HG03558 (cell line): ENCODE data around the gene CHIT1.

ENCODE experiments used
- ATAC-seq: cut with Tn5 transposase; IDR thresholded peaks from one replicate; pipeline ENCODE4 v1.9.1; 2021; ENCODE audit warnings: moderate number of reproducible peaks; ENCODE audit not compliant: unreplicated experiment; ENCODE audit errors: extremely low read depth

CHIT1 gene

DNA sequence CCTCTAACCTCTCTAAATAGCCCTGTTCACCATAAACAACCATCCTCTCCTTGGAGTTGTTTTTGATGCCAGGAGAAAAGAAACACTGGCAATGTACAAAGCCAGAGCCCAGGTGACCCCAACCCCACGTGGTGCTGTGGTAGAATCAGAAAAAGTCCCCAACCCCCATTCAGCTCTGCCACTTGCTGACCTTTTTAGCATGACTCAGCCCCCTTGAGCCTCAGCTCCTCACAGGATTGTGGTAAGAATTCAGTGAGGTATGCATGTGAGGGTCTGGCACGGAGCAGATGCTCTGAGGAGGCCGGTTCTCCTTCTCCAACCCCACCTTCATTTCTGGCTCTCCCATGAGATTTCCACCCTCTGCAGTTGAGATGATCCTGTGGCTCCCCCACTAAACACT, 31.8 kb downstream of the CHIT1 start:
- ATAC-seq: no peak

DNA sequence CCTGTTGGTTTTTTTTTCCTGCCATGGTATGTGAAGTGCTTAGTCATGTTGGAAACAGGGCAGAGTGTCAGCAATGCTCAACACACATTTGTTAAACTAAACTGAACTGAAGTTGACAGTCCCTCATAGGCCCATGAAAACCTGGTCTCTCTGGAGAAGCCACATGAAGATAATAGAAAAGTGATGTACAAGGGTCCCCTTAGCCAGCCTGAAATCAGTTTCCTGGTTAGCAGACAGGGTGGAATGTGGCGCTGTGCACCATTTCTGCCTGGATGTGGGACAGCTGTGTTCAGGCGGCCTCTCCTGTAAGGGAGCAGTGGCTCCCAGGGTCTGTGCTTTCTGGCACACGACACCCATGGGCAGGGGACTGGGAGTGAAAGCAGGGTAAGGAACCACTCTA, 33.1 kb downstream of the CHIT1 start:
- ATAC-seq: no peak

DNA sequence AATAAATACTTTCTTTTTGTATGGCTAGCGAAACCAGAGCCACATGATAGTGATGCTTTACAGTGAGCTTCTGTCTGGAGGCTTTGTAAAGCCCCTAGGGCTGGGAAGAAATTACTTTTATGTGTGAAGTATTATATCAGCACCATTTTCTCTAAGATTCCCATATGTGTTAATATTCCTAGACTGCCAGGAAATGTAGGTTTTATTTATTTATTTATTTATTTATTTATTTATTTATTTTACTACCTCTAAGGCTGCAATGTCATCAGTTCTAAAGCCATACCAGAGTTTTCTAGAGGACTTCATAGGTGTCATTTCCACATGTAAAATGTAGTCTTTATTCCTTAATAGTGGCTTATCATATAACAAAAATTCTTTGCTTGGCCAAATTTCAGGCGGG, 38.5 kb downstream of the CHIT1 start:
- no peak for ATAC-seq

DNA sequence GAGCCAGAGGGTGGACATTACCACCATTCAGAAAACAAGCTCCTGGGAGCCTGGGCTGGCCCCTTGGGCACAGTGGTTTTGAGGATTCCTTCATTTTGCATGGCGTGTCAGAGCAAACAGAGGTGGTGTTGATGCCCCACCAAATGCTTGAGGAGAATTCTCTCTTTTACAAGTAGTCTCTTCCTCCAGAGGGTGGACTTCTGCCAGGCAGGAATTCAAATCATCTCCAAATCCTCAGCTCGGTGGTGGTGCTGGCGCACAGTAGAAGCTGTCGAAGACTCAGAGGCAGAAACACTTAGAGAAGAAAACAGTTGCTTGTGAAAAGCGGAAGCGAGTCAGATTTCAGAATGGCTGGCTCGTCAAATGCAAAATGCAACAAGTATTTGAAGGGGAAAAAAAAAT, 39.5 kb downstream of the CHIT1 start:
- ATAC-seq: no peak

DNA sequence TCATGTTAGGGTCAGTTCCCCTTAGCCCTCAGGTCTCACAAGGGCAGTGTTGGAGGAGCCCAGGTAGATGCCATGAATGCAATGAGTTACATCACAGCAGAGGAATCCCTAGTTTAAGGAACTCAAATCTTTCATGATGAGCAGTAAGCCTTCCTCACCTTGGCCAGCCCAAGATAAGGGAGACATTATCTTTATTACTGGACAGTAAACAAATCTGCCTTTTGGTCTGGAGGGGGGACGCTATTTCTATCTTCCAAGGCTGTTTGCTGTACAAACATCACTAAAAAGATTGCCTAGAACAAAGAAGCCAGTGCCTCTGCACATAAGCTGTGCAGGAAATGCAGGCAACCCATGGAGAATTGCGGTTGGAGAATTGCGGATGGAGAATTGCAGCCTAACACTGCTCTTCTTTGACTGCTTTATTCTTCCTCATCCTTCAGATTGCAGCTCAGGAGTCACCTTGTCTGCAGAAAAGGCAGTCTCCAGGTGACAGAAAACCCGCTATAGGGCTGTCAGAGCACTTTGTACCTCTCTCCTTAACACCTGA, 40.7 kb downstream of the CHIT1 start:
- no peak for ATAC-seq

DNA sequence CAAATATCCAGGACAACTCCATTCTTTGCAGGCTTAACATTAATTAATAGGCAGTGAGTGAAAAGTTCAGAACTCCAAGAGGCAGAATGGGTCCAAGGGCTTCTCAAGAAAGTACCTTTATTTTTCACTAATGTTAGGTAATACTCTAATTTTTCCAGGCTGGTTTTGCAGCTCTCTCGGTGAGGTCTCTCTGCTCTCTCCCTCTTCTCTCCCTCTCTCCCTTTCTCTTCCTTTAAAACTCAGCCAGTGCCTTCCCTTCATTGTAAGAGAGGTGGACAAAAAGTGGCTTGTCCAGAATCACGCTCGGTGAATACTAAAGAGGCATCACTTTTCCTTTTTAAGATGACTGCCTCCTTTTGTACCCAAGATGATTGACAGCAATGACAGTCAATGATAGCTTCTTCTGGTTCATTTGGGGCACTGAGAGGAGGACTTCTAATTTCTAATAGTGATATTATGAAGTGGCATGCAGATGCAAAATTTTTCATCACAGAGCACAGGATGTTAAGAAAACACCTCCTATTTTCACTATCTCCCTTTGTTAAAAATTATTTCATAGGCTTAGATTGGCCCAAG, 41.7 kb downstream of the CHIT1 start:
- no peak for ATAC-seq

DNA sequence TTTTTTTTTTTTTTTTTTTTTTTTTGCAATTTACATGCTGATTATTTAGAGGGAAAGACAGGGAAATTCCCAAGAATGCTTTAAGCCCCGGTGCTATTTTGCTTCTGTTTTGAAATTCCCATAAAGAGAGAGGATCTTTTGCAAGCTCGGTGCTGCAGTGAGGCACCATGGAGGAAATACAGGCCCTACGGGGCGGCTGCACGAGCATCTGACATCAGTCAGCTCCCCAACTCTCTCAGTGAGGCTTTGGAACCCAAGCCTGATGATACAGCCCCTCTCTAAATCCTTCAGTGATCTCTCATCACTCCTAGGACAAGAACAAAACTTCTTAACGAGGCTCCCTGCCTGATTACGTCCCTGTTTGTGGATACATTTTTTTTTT, 42.2 kb downstream of the CHIT1 start:
- no peak for ATAC-seq

DNA sequence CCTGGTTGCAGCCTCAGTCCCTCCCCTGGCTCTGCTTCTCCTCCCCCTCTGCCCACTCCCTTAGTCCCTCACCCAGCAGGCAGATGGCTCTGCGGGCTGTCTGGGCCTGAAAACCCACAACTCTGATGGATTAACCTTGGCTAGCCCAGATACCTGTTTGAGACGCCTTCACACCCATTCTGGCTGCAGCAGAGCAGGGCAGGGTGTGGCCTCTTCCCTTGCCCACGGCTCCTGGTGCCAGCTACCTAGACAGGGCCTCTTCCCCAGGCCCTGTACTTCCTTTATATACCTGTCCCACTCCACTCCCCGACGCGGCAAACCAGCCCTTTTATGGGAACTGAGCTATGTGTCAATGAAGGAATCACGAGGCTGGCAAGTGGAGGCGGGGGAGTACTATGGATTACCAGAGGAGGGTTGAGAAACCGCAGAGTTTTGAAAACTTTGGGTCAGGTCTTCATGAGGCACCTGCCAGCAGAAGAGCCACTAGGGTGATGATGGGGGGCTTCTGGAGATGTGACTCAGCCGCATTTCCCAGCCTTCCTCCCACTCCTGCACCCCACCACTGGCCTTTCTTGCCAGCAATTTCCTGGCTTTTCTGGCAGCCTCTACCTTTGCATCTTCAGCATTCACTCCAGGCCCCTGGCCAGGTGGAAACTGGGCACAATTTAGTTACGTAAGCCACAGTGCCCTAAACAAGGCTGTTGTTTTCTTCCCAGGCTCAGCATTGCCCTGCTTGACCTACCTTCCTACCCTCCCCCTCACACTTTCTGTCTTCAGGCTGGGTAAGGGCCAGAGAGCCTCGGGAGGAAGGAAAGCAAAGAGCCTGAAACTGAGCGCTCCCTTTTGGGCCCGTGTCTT, 42.8 kb downstream of the CHIT1 start, which contains the start of gene CHI3L1:
Gene CHI3L1, minus strand, starts transcription at position 259 of the 858 bp plus-strand sequence. Its CDS starts 81 bp downstream, at position 178.
- ATAC-seq: no peak

DNA sequence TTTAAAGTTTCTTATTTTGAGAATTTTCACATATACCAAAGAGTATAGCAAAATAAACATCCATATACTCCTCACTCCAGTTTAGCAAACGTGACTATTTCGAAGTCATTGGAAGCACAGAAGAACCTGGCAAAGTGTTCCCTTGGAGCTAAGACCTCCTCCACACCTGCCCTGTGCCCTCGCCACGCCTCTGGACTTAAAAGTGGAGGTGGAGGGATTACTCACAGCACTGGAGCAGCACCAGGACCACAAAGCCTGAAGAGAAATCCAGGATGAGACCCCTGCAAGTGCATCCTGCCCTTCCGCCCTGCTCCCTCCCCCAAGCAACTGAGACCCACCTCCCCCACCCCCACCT, 43.4 kb downstream of the CHIT1 start:
- no peak for ATAC-seq

DNA sequence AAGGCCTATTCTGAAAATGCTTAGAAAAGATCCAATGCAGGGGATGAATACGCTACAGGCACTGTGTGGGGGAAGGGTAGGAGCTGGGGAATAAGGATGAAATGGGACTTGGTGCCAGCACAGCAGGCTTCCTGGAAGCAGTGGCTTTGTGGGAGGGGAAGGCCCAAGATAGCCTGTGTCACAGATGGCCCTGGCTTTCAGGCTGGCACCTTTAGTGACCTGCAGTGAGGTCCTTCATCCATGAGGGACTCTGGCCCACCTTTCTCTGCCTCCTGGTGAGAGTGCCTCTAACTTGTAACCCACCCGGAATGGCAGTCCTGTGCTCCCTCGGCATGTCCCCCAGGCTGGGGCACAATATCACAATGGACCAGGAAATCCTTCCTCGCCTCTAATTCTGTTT, 43.9 kb downstream of the CHIT1 start:
- no peak for ATAC-seq

DNA sequence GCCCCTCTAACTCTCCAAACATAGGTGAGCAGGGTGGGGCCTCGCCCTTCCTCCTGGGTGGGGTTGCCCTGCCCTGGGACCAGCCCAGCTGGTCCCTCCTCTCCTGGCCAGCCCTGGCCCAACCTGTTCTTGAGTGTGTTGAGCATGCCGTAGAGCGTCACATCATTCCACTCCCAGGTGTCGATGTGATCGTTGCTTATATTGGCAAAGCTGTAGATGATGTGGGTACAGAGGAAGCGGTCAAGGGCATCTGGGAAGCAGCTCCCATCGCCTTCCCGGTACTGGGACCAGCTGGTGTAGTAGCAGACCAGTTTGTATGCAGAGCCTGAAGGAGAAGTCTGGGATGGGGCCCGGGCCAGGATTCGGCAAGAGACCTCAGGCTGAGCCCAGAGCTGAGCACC, 44.4 kb downstream of the CHIT1 start:
- ATAC-seq: no peak

DNA sequence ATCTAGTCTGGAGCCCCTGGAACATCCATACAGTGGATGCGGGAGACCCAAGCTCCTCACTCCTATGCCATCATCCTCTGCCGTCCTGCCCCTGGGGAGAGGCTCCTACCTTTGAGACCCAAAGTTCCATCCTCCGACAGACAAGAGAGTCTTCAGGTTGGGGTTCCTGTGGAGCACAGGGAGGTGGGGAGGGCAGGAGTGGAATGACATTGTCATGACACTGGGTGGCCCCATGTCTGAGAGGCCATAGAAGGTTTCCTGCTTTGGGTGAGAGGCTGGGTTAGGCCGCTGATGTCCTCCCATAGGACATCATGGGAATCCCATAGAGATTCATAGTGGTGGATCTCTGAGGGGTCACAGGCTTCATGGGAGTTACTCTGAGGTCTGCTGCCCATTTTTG, 45.0 kb downstream of the CHIT1 start:
- no peak for ATAC-seq

DNA sequence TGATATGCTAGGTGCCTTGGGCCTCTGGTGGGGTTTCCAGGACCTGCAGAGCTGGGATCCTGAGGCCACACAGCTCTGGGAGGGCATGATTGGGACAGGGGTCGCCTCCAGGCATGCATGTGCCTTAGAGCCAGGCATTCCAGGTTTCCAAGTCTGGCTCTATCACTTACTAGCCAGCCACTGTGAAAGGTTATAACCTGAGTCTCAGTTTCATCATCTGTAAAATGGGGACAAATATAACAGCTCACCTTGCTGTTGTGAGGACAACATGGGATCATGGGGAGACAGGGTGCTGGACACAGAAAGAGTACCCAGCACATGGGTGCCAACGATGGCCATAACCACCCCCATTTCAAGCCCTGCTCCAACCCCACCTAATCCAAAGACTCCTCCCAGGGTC, 45.6 kb downstream of the CHIT1 start:
- ATAC-seq: no peak

DNA sequence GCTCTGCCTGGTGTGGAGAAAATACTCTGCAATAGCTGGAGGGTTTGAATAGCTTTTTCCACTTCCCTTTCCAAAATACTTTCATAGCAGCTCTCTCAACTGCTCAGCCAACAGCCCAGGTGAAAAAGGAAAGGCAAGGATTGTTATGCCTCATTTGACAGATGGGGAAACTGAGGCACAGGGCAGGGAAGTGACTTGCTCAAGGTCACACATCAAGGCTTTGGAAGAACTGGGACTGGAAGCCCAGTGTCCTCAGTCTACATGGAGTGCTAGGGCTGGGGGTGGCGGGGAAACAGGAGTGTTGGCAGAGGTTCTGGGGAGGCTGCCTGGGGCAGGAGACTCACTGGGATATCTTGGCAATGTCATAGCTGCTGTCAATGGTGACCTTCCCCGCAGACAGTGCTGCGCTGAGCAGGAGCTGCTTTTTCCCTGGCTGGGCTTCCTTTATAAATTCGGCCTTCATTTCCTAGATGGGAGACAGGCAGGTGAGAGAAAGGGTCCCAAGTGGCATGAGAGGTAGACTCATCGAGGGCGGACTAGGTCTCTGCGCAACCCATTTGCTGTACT, 47.0 kb downstream of the CHIT1 start:
- no peak for ATAC-seq

DNA sequence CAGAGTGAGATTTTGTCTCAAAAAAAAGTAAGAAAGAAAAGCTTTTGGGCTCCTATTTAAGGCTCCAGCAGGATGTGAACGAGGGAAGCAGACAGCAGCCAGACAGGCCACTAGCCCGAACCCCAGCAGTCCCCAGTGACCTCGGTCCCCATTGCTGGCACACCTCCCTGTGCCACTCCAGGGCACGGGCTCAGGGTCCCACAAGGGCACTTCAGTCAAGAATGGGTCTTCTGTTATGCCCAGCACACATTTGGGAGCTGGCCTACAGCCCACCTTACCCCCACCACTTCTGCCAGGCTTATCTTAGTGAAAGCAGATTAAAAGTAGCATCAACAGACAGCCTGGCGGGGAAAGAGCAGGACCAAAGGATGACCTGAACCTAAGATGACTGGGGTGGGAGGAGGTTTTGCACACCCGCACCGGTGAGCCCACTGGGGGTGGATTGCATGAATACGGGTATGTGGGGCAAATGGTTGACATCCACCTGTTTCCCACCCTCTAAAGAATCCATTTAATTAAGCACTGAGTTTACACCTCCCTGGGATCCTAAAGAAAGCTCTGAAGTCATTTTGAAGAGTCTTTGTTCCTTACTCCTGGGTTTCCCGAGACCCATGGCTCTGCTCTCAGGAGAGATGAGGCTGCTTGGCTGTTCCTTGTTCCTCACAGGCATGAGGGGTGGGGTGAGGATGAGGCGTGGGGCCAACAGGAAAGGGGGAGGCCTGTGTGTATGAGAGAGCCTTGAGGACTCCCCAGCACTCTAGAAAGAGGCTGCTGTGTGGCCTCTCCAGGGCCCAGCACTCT, 47.7 kb downstream of the CHIT1 start:
- ATAC-seq: no peak

DNA sequence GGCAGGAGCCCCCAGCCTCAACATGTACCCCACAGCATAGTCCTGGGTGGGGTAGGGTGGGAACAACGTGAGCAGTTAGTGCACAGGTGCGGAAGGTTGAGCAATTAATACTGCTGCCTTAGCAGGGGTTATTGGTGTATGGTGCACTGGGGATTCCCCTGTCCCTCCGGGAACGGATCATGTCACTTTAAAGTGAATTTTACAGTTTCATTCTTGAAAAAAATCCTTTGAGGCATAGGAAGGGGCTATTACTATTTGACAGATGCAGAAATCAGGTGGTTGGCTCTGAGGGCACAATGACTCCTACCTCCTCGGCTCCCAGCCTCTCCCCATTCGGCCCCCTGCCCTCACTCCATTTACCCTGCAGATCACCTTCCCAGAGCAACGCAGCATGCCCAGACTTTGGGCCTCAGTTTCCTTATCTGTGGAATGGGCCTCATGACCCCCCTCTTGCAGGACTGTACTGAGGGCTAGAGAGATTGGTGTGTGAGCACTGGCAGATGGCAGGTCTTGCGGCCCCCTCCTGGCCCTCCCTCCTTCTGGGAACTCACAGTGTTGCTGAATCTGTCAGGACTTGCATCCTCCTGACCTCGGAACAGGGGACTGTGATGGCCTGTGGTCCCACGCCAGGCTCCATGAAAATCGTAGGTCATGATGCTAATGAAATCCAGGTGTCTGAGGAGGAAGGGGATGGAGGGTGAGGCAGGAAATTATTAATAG, 48.7 kb downstream of the CHIT1 start:
- ATAC-seq: no peak

DNA sequence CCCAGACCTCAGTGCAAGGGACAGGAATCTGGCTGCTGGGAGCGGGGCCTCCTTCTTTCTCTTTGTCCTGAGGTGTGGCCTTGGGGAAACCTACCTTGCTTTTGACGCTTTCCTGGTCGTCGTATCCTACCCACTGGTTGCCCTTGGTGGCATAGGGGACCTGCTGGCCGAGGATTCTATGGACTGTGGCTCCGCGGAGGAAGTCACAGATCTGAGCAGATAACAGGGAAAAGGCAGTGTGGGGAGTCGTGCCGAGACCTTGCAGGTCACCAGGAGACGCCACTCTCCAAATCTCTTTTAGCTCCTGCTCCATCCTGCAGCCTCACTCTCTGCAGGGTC, 49.8 kb downstream of the CHIT1 start:
- no peak for ATAC-seq

DNA sequence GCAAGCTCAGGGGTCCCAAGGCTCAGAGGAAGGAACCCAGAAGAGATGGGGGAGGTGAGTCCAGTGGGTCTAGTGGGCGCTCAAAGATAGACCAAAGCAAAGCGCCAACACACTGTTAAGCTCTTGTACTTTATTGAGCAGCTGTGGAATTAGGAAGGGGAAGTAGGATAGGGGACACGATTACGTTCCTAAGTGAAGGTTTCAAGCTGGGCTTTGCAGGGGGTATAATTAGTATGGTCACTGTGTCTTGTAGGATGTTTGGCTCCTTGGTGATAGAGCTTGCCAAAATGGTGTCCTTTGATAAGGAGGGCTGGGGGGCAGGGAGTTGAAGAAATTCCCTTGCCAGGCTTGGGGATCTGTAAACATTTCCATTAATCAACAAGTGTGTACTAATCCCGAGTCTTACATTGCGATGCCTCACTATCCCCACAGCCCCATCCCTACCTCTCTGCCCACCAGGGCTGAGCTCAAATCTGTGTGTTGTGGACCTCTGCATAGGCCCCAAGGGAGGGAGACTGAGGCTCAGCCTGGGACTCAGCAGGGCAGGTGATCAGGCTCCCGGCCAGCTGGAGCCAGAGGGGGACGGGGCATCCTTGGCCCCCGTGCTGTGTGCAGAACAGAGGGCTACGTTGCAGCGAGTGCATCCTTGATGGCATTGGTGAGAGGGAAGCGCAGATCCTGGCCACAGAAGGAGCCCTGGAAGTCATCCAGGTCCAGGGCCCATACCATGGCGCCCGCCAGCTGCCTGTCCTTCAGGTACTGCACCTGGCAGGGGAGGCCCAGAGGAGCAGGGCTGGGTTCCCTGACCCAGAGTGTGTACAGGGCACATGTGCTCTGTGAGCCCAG, 50.4 kb downstream of the CHIT1 start:
- no peak for ATAC-seq

DNA sequence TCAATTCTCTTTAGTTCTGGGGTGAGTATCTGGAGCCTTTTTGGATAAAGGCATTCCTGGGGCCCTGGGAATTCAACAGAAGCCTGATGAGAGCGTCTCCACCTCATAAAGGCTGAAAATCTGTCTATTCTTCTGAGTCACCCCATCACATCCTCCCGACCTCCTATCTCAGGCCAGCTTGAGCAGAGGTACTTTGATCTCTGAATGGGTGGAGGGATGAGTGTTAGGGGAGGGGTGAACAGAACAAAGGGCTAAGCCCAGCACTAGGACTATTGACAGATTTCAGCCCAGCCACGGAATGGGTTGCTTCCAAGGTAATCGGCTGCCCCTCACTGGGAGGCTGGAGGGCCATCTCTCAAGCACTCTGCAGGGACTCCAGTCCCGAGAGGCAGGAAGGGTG, 51.4 kb downstream of the CHIT1 start:
- ATAC-seq: no peak
